GM18907 (cell line): Measurements from ENCODE around the gene SPTBN4.
"Not testable (repeated sequence)": the region's sequence is repeated elsewhere in the genome, so short reads cannot be mapped to it uniquely, and the experiment has no call there.

Experiments
- ATAC-seq: cut with Tn5 transposase; IDR thresholded peaks from one replicate; pipeline ENCODE4 v1.9.1; 2021; ENCODE audit warnings: mild to moderate bottlenecking, moderate library complexity; ENCODE audit not compliant: unreplicated experiment

The SPTBN4 gene

GRCh38 chr19:40464059-40465024 is 2.5 kb upstream of the SPTBN4 start:
- ATAC-seq: no peak

DNA sequence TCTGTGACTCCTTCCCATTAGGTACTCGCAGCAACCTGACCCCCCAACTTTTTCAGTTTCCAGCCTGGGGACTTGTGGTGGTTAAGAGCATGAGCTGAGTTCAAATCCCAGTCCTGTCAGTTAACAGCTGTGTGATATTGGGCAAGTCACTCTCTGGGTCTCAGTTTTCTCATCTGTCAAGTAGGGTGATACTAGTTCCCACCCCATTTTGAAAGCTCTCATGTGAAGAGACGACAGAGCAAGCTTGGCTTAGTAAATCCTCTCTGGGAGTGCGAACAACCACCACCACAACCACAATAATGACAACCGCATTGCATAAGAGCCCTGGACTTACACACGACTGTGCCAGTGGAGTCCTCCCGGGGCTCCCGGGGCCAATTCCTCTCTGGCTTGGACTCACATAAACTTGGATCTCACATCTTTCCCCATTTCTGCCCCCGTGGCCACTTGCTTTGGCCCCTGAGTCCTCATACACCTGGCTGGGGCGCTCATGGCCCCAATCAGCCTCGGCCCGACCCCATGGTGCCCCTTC is 1.7 kb upstream of the SPTBN4 start:
- no peak for ATAC-seq

GRCh38 chr19:40465557-40466218 is 1.1 kb upstream of the SPTBN4 start, which contains the start of gene BLVRB:
Gene BLVRB (minus strand): TSS chr19:40465745. CDS start chr19:40465688, 57 bp downstream.
- ATAC-seq: peak; percentile 84

DNA sequence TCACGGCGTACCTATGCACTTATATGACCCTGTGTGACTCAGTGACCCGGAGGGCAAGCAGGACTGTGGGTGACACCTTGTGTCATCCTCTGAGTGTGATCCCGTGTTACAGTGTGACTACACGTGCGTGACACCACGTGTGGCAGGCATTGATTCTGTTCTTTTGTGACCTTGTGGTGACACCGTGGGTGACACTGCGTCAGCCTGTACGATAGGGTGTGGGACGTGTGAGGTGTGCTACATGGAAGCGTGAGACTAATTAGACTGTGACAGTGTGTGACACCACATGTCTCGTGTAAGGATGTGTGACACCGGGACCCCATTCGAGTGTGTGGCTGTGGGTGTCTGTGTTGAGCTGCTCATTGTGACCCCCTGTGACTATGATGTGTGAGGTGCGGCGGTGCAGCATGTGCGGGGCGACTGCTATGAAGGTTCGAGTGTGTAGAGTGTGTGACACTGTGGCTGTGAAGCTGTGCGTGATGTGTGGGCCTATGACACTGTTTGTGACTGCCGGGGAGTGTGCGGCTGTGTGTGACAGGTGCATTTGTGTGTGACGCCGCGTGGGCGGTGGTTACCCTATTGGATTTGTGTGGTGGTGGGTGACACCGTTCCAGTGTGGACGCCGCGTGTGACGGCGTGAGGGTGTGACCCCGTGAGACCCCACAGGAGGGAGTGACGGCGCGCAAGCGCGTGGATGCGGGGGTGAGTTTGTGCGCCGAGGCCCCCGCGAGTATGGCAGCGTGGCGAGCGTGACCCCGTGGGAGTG is 399 bp upstream of the SPTBN4 start:
- peak; percentile 33 for ATAC-seq

DNA sequence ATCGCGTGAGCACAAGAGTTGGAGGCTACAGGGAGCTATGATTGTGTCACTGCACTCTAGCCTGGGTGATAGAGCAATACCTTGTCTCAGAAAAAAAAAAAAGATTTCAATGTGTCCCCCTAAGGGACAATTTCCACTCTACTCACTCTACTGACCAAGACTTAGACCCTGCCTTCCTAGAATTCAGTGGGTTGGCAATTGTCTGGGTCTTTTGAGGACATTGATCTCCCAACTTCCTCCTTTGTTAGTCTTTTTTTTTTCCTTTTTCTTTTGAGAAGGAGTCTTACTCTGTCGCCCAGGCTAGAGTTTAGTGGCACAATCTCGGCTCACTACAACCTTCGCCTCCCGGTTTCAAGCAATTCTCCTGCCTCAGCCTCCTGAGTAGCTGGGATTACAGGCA is 2.2 kb downstream of the SPTBN4 start:
- no peak for ATAC-seq

- no peak for ATAC-seq
Observed at GRCh38 chr19:40471111-40471510, 4.3 kb downstream of the SPTBN4 start.

GRCh38 chr19:40472516-40472915 is 5.7 kb downstream of the SPTBN4 start:
- no peak for ATAC-seq

GRCh38 chr19:40474737-40475136 is 7.9 kb downstream of the SPTBN4 start:
- ATAC-seq: no peak

DNA sequence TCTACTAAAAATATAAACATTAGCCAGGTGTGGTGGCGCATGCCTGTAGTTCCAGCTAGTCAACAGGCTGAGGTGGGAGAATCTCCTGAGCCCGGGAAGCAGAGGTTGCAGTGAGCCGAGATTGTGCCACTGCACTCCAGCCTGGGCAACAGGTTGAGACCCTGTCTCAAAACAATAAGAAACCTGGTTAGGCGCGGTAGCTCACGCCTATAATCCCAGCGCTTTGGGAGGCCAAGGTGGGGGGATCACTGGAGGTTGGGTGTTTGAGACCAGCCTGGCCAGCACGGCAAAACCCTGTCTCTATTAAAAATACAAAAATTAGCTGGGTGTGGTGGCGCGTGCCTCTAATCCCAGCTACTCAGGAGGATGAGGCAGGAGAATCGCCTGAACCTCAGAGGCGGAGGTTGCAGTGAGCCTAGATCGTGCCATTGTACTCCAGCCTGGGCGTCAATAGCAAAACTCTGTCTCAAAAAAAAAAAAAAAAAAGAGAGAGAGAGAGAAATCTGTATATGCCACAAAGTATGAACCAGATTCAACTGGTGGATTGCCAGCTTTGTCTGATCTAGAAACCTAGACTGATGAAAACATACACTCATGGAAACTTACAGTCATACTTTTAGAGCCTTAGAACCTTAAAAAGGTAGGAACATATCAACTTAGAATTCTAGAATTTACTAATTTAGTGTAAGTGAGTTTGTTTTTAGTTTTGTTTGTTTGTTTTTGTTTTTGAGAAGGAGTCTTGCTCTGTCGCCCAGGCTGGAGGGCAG is 9.3 kb downstream of the SPTBN4 start:
- ATAC-seq: not testable (repeated sequence)

DNA sequence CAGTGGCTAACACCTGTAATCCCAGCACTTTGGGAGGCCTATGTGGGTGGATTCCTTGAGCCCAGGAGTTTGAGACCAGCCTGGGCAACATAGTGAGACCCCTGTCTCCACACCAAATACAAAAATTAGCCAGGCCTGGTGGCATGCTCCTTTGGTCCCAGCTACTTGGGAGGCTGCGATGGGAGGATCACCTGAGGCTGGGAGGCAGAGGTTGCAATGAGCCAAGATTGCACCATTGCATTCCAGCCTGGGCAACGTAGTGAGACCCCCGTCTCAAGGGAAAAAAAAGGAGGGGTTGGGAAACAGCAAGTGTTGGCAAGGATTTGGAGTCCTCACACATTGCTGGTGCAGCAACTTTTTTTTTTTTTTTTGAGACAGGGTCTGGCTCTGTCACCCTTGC is 19.2 kb downstream of the SPTBN4 start:
- ATAC-seq: no peak

DNA sequence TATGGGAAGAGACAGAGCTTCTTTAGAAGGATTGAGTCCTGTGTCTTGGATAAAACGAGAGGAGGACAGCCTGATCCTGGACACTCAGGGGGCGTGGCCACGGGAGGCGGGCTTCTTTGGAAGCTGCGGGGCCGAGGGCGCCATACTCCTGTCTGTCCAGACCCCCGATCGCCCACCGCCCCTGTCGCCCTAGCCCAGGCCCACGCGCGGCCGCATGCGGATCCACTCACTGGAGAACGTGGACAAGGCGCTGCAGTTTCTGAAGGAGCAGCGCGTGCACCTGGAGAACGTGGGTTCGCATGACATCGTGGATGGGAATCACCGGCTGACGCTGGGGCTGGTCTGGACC is 23.1 kb downstream of the SPTBN4 start:
- ATAC-seq: no peak

- ATAC-seq: no peak
Observed at GRCh38 chr19:40492274-40492673, 25.5 kb downstream of the SPTBN4 start.

- no peak for ATAC-seq
Observed at GRCh38 chr19:40493778-40494177, 27.0 kb downstream of the SPTBN4 start.

GRCh38 chr19:40494191-40494838 is 27.5 kb downstream of the SPTBN4 start:
- ATAC-seq: no peak

- no peak for ATAC-seq
Observed at GRCh38 chr19:40497214-40497613, 30.4 kb downstream of the SPTBN4 start.

DNA sequence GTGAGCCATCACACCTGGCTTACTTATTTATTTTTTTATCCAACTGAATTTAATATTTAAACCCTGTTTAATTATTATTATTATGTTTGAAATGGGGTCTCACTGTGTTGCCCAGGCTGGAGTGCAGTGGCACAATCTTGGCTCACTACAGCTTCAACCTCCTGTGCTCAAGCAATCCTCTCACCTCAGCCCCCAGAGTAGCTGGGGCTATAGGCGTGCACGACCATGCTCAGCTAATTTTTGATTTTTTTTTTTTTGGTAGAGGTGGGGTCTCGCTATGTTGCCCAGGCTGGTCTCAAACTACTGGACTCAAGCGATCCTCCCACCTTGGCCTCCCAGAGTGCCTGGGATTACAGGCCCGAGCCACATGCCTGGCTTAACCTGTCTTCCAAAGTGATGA is 32.5 kb downstream of the SPTBN4 start:
- no peak for ATAC-seq

- ATAC-seq: not testable (repeated sequence)
Observed at GRCh38 chr19:40500678-40501530, 34.1 kb downstream of the SPTBN4 start.

- ATAC-seq: no peak
Observed at GRCh38 chr19:40501599-40501998, 34.8 kb downstream of the SPTBN4 start.

DNA sequence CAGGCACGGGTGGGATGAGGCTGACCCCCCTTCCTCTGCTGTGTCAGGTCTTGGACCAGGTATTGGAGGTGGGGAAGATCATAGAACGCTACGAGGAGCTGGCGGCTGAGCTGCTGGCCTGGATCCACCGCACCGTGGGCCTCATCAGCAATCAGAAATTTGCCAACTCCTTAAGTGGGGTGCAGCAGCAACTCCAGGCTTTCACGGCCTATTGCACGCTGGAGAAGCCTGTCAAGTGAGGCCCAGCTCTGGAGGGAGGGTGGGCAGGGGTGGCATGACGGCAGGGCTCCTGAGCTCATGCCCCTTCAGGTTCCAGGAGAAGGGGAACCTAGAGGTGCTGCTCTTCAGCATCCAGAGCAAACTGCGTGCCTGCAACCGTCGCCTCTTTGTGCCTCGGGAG is 35.3 kb downstream of the SPTBN4 start:
- no peak for ATAC-seq
